Activated CD8-positive, alpha-beta memory T cell treated with anti-CD3 and anti-CD28 coated beads for 4 hours (primary cell): Measurements from ENCODE around the gene LCN12.

Experiments used
- DNase-seq, 2 donors: peaks; one replicate each; pipeline ENCODE4 v3.0.0-alpha.2; 2020; ENCODE audit warnings: low read depth in 2 of 2

The LCN12 gene

GRCh38 chr9:136945333-136946227 is 6.5 kb upstream of the LCN12 start:
- DNase-seq = no peak

GRCh38 chr9:136946228-136947027 is 5.6 kb upstream of the LCN12 start:
- DNase-seq = no peak

GRCh38 chr9:136947028-136947891 is 4.8 kb upstream of the LCN12 start:
- DNase-seq = no peak

- no peak for DNase-seq
Measured at GRCh38 chr9:136947955-136948510, 4.0 kb upstream of the LCN12 start.

- DNase-seq = no peak
Measured at GRCh38 chr9:136949239-136949816, 2.7 kb upstream of the LCN12 start.

- DNase-seq = peak; percentile 93 to 94
Measured at GRCh38 chr9:136949817-136950655, 2.0 kb upstream of the LCN12 start.

GRCh38 chr9:136950656-136951276 is 1.3 kb upstream of the LCN12 start:
- DNase-seq = no peak

- DNase-seq = no peak
Measured at GRCh38 chr9:136952321-136952850, 313 bp downstream of the LCN12 start.

- no peak for DNase-seq
Measured at GRCh38 chr9:136952876-136953770, 1.1 kb downstream of the LCN12 start.

- DNase-seq = no peak
Measured at GRCh38 chr9:136953771-136954269, 1.7 kb downstream of the LCN12 start.

- no peak for DNase-seq
Measured at GRCh38 chr9:136954270-136955083, 2.4 kb downstream of the LCN12 start.

GRCh38 chr9:136955202-136955942 is 3.3 kb downstream of the LCN12 start:
- DNase-seq = no peak

- DNase-seq = no peak
Measured at GRCh38 chr9:136955943-136956335, 3.9 kb downstream of the LCN12 start.

- DNase-seq = no peak
Measured at GRCh38 chr9:136956604-136957003, 4.5 kb downstream of the LCN12 start.

- no peak for DNase-seq
Measured at GRCh38 chr9:136957461-136957860, 5.4 kb downstream of the LCN12 start.

- no peak for DNase-seq
Measured at GRCh38 chr9:136957901-136958300, 5.8 kb downstream of the LCN12 start.

GRCh38 chr9:136958473-136958872 is 6.4 kb downstream of the LCN12 start:
- no peak for DNase-seq
